ENCODE measurements around the gene TNPO1.
"Not testable (repeated sequence)": the region's sequence is repeated elsewhere in the genome, so short reads cannot be mapped to it uniquely, and the experiment has no call there.

TNPO1 gene

DNA sequence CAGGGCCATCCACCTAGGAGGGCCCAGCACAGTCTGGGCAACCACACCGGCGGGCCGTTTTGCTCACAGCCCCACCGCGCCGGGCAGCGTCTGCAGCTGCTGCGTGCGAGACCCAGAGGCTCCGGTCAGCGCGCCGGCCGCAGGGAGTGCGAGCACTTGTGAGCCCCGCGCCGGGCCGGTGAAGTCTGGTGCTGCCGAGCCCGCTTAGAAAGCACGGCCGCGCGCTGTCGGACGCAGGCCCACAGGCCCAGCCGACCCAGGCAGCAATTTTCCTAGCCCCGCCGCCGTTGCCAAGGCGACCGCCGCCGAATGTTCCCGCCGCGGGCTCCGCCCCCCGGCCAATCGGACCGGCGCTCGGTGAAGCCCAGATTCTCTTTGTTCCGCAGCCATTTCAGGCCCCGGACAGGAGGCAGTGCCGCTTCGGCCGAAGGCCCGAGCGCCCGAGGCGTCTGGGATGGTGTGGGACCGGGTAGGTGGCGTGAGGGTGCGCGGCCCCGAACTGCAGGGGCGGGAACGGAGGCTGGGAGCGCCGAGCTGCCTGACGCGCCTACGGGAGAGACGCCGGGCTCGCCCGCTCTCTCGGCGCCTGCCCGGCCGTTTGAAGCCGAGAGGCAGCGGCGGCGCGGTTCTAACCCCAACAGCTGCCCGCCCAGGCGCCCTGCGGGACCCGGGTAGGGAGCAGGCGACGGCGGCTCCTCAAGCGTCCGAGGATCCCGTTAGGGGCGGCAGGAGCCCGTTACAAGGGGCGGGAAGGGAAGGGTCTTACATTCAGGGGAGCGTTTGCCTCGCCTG, at the start of gene TNPO1:
Gene TNPO1 (plus strand): TSS at position 378 of the 792 bp plus-strand sequence. CDS start 77 bp downstream, at position 455.
- peak; percentile 79 for DNase-seq (ENCODE audit: low read depth)

GRCh38 chr5:72767289-72768010, 49.0 kb upstream of the TNPO1 start:
- no peak for DNase-seq (ENCODE audit: low read depth)

DNA sequence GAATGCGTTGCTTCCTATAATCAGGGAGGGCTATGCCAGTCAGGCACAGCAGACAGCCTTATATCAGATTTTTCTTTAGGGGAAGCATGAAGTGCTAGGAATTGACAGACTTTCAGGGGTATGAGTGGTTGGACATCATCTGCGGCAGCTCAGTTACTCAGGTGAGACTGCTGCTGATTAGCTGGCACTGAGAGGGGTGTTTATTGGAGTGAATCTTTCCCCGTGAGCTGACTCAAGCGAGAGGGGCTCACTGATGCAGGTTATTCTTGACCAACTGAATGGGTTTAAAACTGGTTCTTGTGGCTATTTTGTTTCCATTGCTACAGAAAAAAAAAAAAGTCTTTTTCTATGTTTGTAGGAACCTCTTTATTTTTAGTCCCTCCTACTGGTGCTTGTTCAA, 46.2 kb upstream of the TNPO1 start:
- DNase-seq (ENCODE audit: low read depth): no peak

GRCh38 chr5:72776684-72777083, 39.8 kb upstream of the TNPO1 start:
- DNase-seq (ENCODE audit: low read depth): no peak

GRCh38 chr5:72779520-72779919, 36.9 kb upstream of the TNPO1 start:
- DNase-seq (ENCODE audit: low read depth): no peak

GRCh38 chr5:72783354-72783753, 33.1 kb upstream of the TNPO1 start:
- no peak for DNase-seq (ENCODE audit: low read depth)

- DNase-seq (ENCODE audit: low read depth): no peak
Measured at GRCh38 chr5:72784129-72784528, 32.3 kb upstream of the TNPO1 start.

GRCh38 chr5:72785801-72786200, 30.7 kb upstream of the TNPO1 start:
- no peak for DNase-seq (ENCODE audit: low read depth)

GRCh38 chr5:72786676-72787075, 29.8 kb upstream of the TNPO1 start:
- DNase-seq (ENCODE audit: low read depth): no peak

GRCh38 chr5:72788866-72789505, 27.5 kb upstream of the TNPO1 start:
- no peak for DNase-seq (ENCODE audit: low read depth)

- no peak for DNase-seq (ENCODE audit: low read depth)
Measured at GRCh38 chr5:72790186-72790585, 26.3 kb upstream of the TNPO1 start.

GRCh38 chr5:72792662-72793061, 23.8 kb upstream of the TNPO1 start:
- not testable (repeated sequence) for DNase-seq (ENCODE audit: low read depth)

DNA sequence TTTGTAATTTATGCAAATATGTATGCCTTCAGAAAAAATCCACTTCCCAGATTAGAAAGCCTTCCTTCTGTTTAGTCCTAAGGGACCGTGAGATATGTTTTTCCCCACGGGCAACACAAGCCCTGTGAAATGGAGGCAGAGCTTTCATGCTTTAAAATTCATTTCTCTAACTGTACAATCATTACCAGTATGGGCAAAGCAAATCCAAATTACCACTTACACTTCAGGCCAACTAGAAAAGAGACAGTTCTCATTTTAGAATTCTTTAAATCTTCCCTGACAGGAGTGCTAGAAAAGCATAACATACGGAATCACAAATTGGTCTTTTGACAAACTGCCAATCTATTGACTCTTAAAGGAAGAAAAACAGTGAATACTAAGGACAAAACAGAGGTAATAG, 20.5 kb upstream of the TNPO1 start:
- DNase-seq (ENCODE audit: low read depth): no peak

DNA sequence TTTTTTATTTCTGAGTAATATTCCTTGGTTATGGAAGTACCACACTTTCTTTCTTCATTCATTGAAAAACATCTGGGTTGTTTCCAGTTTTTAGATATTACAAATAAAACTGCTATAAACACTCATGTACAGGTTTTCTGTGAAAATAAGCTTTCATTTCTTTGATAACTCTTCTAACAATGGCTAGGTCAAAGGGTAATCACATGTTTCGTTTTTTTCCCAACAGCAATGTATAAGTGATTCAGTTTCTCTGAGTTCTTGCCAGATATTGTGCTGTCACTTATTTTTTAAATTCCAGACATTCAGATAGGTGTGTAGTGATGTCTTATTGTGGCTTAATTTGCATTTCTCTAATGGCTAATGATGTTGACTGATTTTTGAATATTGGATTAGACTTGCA, 16.7 kb upstream of the TNPO1 start:
- DNase-seq (ENCODE audit: low read depth): no peak

GRCh38 chr5:72808637-72809036, 7.8 kb upstream of the TNPO1 start:
- DNase-seq (ENCODE audit: low read depth): not testable (repeated sequence)

GRCh38 chr5:72811849-72812248, 4.6 kb upstream of the TNPO1 start:
- no peak for DNase-seq (ENCODE audit: low read depth)

DNA sequence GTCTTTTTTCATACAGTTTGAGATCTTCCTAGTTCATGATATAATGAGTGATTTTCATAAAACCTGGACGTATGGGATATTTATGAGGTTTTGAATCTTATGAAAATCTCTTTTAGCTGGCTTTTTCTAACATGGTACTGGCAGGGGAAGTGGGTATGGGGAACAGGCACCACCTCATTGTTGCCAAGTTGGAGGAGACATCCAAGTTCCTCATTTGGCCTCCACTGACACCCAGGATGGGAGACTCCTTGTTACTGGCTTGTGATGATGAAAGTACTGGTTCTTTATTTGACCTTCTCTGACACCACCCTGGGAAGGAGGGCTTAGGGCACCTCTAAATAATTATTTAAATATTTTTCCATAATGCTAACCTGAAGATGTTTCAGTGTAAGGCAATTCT, 4.0 kb upstream of the TNPO1 start:
- DNase-seq (ENCODE audit: low read depth): no peak

- no peak for DNase-seq (ENCODE audit: low read depth)
Measured at GRCh38 chr5:72814104-72814503, 2.4 kb upstream of the TNPO1 start.

- DNase-seq (ENCODE audit: low read depth): no peak
Measured at GRCh38 chr5:72814864-72815263, 1.6 kb upstream of the TNPO1 start.

DNA sequence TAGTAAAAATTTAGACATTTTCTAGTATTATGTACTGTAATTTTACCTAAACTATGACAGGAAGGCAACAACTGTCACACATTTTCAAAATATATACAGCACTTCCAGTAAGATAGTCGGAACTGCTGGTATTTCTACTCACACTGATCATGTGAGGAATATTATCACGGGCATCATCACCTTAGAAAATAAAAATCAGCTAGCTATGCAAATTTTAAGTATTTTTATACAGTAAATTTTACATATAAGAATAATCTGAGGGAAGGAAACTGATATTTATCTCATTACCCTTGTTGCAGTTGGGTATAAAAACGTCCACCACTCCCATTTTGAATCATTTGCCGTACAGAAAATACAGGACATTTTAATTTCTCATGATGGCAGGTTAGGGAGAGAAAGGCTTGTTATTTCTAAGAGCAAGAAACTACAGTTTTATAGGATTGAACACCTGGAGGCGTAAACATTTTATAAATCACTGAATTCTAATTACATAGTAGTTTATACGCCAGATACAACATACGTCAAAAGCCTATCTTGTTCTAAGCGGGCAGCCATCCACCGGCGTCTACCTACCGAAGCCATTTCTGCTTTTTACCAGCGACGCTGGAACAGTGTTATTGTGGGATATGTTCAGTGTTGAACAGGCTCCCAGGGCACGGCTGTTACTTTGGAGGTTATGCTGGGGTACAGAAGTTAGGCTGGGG, 729 bp upstream of the TNPO1 start:
- DNase-seq (ENCODE audit: low read depth): no peak

- peak; percentile 12 for DNase-seq (ENCODE audit: low read depth)
Measured at GRCh38 chr5:72817076-72817481, 618 bp downstream of the TNPO1 start.

GRCh38 chr5:72817671-72818266, 1.3 kb downstream of the TNPO1 start:
- no peak for DNase-seq (ENCODE audit: low read depth)
